SK-N-SH (cell line): ENCODE data around the gene ZBTB16. TPM values are rescaled to one million over a fixed set of nuclear protein-coding genes. Genes with fewer than 3 reads are reported as not detected.

Experiments
- CTCF ChIA-PET: fragments of 300-600, 350-600 bp; formaldehyde crosslinking; extraction: SDS; loops from one replicate; lab custom pipeline; 2021; lab: Yijun Ruan, JAX
- POLR2A ChIA-PET: fragments of 350-600 bp; sonication (Branson Sonifier 250); formaldehyde crosslinking; extraction: SDS; loops from one replicate; lab custom pipeline; 2020; ENCODE audit warnings: antibody characterized with exemption, inconsistent platforms; lab: Yijun Ruan, JAX
- DNase-seq: peaks from one replicate; pipeline ENCODE4 v3.0.0; 2012
- H2AFZ ChIP-seq: fragments of 200-600 bp; sonication (generic); 2 replicates; pipeline ENCODE4 v1.8.1; 2016; ENCODE audit warnings: antibody characterized with exemption, mild to moderate bottlenecking, low read depth
- H3F3A ChIP-seq: fragments of 200-600 bp; sonication (generic); replicated peaks from 2 replicates; pipeline ENCODE3; 2016; ENCODE audit warnings: antibody characterized with exemption, mild to moderate bottlenecking; ENCODE audit not compliant: insufficient read depth
- H3K27ac ChIP-seq, 2 experiments: fragments of 200-500 bp in 1 of 2; fragments of 200-600 bp in 1 of 2; sonication (Bioruptor generic) in 1 of 2; sonication (generic), shearing (Covaris generic) in 1 of 2; 2 replicates each; pipeline versions ENCODE4 v1.5.1 to v1.6.1; 2014 to 2016; ENCODE audit warnings: low read depth in 2 of 2, inconsistent platforms in 1 of 2, low read length in 1 of 2, mild to moderate bottlenecking in 1 of 2, mixed read lengths in 1 of 2
- H3K27me3 ChIP-seq: fragments of 200-600 bp; sonication (generic), shearing (Covaris generic); 2 replicates; pipeline ENCODE4 v1.6.1; 2016; ENCODE audit warnings: mixed run types; ENCODE audit not compliant: insufficient read depth
- H3K36me3 ChIP-seq, 2 experiments: fragments of 200-500 bp in 1 of 2; fragments of 200-600 bp in 1 of 2; sonication (Bioruptor generic) in 1 of 2; sonication (generic) in 1 of 2; replicated peaks in 1 of 2; 2 replicates each; pipeline versions ENCODE3 to v1.5.1; 2014 to 2016; ENCODE audit warnings: low read length in 1 of 2, mild to moderate bottlenecking in 1 of 2; ENCODE audit not compliant: insufficient read depth in 2 of 2, control insufficient read depth in 1 of 2
- H3K4me1 ChIP-seq, 2 experiments: fragments of 200-500 bp in 1 of 2; fragments of 200-600 bp in 1 of 2; sonication (Bioruptor generic) in 1 of 2; sonication (generic), shearing (Covaris generic) in 1 of 2; 2 replicates each; pipeline versions ENCODE4 v1.5.1 to v1.6.1; 2014 to 2016; ENCODE audit warnings: low read depth in 1 of 2, low read length in 1 of 2, mixed run types in 1 of 2; ENCODE audit not compliant: insufficient read depth in 2 of 2, control insufficient read depth in 1 of 2
- H3K4me2 ChIP-seq: fragments of 200-600 bp; sonication (generic), shearing (Covaris generic); 2 replicates; pipeline ENCODE4 v1.6.1; 2017; ENCODE audit warnings: mixed run types
- H3K4me3 ChIP-seq, 2 experiments: fragments of 200-500 bp in 1 of 2; fragments of 200-600 bp in 1 of 2; sonication (Bioruptor generic) in 1 of 2; sonication (generic), shearing (Covaris generic) in 1 of 2; 2 replicates each; pipeline versions ENCODE4 v1.5.1 to v1.8.1; 2014 to 2016; ENCODE audit warnings: low read depth in 2 of 2, inconsistent platforms in 1 of 2, low read length in 1 of 2, mild to moderate bottlenecking in 1 of 2, mixed read lengths in 1 of 2, moderate library complexity in 1 of 2
- H3K79me2 ChIP-seq: fragments of 200-600 bp; sonication (generic); 2 replicates; pipeline ENCODE4 v1.8.1; 2017; ENCODE audit warnings: mild to moderate bottlenecking; ENCODE audit not compliant: insufficient read depth
- H3K9ac ChIP-seq: fragments of 200-600 bp; sonication (generic); 2 replicates; pipeline ENCODE4 v1.6.1; 2017; ENCODE audit warnings: mixed run types
- H3K9me2 ChIP-seq: fragments of 200-600 bp; sonication (generic); 2 replicates; pipeline ENCODE4 v1.6.1; 2017; ENCODE audit warnings: mixed run types
- H3K9me3 ChIP-seq: fragments of 200-600 bp; sonication (generic); 2 replicates; pipeline ENCODE4 v1.6.1; 2017; ENCODE audit warnings: mixed run types, mild to moderate bottlenecking, moderate library complexity
- H4K20me1 ChIP-seq: fragments of 200-600 bp; sonication (generic); 2 replicates; pipeline ENCODE4 v1.6.1; 2017; ENCODE audit warnings: mild to moderate bottlenecking, mixed run types; ENCODE audit not compliant: insufficient read depth
- EP300 ChIP-seq, 2 experiments: IDR thresholded peaks; 2 replicates each; pipeline versions ENCODE4 v1.4.0 to v1.6.1; 2012; ENCODE audit warnings: borderline replicate concordance in 1 of 2, low read depth in 1 of 2, low read length in 1 of 2
- FOXJ3 ChIP-seq: sonication (generic); formaldehyde crosslinking; IDR thresholded peaks from 2 replicates; pipeline ENCODE4 v1.5.1; 2020; ENCODE audit warnings: mild to moderate bottlenecking, missing genetic modification reagents
- NFIC ChIP-seq: IDR thresholded peaks from 2 replicates; pipeline ENCODE4 v1.4.0; 2012; ENCODE audit warnings: borderline replicate concordance
- TCF12 ChIP-seq: IDR thresholded peaks from 2 replicates; pipeline ENCODE4 v1.4.0; 2012
- WGBS: methylation state at CpG from one replicate; pipeline ENCODE4 v1.1.6; 2017; ENCODE audit warnings: low lambda C conversion rate; 5-methylcytosine and 5-hydroxymethylcytosine counted together
- polyA plus RNA-seq, 3 experiments: library from polyadenylated mRNA; depleted of rRNA; stranded (reverse); fragments of >200 nt; gene quantifications; 2 replicates each; pipeline ENCODE4 v1.2.3, GENCODE V29; 2012
- TF ChIP-seq, protein P1 (sequence below): IDR thresholded peaks from 2 replicates; pipeline ENCODE4; 2012

The ZBTB16 gene
- polyA plus RNA-seq, 1 of the 3 experiments (the other 2 are of a cell fraction): not detected

DNA sequence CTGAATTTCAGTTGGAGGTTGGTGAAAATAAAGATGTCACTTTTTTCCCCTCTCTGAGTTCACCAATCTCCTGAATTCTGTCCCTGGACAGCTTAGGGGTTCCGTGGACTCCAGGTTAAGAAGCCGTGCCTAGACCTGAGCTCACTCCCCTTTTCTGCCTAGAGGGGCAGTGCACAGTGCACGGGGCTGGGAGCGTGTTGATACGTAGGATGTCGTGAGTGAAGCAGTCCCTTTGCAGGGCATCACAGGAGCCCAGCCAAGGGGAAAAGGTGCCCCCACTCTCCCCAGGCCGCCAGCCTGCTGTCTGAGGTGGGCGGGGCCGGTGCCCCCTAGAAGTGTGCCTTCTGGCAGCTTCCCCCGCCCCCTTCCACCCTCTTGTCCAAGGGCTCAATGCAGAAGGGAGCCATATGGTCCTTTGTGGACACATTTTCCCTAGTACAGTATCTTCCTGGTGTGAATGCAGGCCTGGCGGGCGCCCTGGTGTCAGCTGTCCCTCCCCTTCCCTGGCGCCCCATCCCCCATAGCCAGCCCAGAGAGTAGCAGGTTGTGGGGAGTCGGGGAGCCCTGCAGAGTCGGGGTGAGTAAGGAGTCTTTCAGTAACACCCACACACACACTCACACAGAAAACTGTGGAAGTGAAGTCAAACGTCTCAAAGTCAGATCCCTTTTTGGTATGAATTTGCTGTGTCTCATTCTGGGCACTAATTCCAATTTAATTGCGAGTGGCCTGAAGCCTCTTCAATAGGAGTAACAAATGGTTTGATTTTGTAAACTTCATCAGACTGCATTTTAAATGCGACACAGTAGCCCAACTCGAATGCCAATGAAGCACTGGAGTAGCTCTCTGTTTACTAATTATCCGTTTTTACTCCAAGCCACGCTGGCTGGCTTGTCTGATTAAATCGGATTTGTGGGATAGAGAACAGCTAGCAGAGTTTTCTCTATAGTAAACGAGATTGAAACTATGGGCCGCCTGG lies 169.2 kb downstream of the ZBTB16 start:
- H3K79me2 ChIP-seq: no peaks in the 10 kb centered on the region
- ChIA-PET CTCF (interaction anchor here (0.9 to 4.3 kb wide), 5 partner anchors 8 to 332 kb away, joined by 3 to 25 read pairs (median 5); no protein-coding TSS in a partner anchor), POLR2A (no interaction called here)
- no peak overlapping the region for H3K4me3 ChIP-seq
- H2AFZ ChIP-seq: no peak overlapping the region
- H3K27ac ChIP-seq: no peak overlapping the region
- peaks cover 0 to 6% of the 10 kb centered on the region in 2 experiments; a peak in 1 of 4 replicates for H3K4me1 ChIP-seq
- H4K20me1 ChIP-seq: no peaks in the 10 kb centered on the region
- peak; percentile 73 for DNase-seq
- TF ChIP-seq EP300 (IDR thresholded peaks at IDR 0.05; ENCODE audit: borderline replicate concordance in 1 of 2, low read depth in 1 of 2, low read length in 1 of 2): 0 out of 4 replicates have a peak, but pooled peaks of 1 of the 2 experiments have one; percentile 8
- TF ChIP-seq, protein P1, sequence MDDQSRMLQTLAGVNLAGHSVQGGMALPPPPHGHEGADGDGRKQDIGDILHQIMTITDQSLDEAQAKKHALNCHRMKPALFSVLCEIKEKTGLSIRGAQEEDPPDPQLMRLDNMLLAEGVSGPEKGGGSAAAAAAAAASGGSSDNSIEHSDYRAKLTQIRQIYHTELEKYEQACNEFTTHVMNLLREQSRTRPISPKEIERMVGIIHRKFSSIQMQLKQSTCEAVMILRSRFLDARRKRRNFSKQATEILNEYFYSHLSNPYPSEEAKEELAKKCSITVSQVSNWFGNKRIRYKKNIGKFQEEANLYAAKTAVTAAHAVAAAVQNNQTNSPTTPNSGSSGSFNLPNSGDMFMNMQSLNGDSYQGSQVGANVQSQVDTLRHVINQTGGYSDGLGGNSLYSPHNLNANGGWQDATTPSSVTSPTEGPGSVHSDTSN: no peak
- no peaks in the 10 kb centered on the region for H3F3A ChIP-seq
- H3K27me3 ChIP-seq: peaks cover 47% of the 10 kb centered on the region; the same call in 1 of the 2 replicates
- H3K9me2 ChIP-seq: no peaks in the 10 kb centered on the region
- H3K9ac ChIP-seq: no peak overlapping the region
- H3K9me3 ChIP-seq: no peaks in the 10 kb centered on the region
- H3K4me2 ChIP-seq: no peak overlapping the region
- H3K36me3 ChIP-seq: no peaks in the 10 kb centered on the region
- 26% methylated on average over 24 of the region's 24 CpGs for WGBS

DNA sequence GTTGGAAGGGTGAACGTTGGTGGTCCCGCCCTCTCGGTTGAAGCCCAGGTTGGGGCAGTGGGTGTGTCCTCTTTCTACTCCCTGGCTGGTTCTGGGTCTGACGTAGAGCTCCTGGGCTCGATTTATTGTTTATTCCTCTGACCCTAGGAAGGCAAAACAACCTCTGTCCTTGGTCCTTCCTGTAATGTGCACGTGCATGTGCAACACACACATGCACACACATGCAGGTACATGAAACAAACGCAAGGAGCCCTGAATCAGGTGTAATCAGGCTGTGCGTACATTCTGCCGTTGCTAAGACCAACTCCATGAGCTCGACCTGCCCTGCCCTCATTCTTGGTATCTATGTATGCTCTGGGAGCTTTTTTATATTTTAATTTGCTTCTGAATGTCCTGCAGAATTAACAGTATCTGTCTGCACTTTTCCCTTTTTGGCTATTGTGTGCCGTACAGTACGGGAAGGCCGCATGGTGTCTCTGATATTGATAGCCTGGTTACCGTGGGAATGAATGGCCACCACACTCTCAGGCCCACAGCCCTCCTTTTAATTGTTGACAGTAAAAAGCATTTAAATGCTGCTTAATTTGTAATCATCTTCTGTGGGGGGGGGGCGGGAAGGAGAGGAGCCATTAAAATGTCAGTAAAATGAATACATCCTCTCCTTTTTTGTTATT lies 170.7 kb downstream of the ZBTB16 start:
- peaks cover 61% of the 10 kb centered on the region; the same call in 1 of the 2 replicates for H3K27me3 ChIP-seq
- POLR2A ChIA-PET: no interaction called here
- no peaks in the 10 kb centered on the region for H3K9me3 ChIP-seq
- 62% methylated on average over 15 of the region's 15 CpGs for WGBS
- no peak overlapping the region for H3K4me2 ChIP-seq
- no peaks in the 10 kb centered on the region for H4K20me1 ChIP-seq
- no peak for DNase-seq
- no peak overlapping the region for H2AFZ ChIP-seq
- no peaks in the 10 kb centered on the region for H3K36me3 ChIP-seq
- no peak for TF ChIP-seq TCF12
- TF ChIP-seq NFIC: no peak
- no peak for TF ChIP-seq FOXJ3
- no peaks in the 10 kb centered on the region for H3F3A ChIP-seq
- CTCF ChIA-PET: interaction anchor here (0.7 to 4.3 kb wide), 7 partner anchors 10 to 334 kb away, joined by 3 to 25 read pairs (median 4); no protein-coding TSS in a partner anchor
- H3K27ac ChIP-seq: no peak overlapping the region
- no peak overlapping the region for H3K9ac ChIP-seq
- no peaks in the 10 kb centered on the region for H3K9me2 ChIP-seq
- H3K79me2 ChIP-seq: no peaks in the 10 kb centered on the region
- H3K4me1 ChIP-seq: peaks cover 0 to 6% of the 10 kb centered on the region in 2 experiments; a peak in 1 of 4 replicates
- H3K4me3 ChIP-seq: no peak overlapping the region
